OCI-LY1 (cell line): Measurements from ENCODE around the gene CEP95.

Experiments
- H2AFZ ChIP-seq: fragments of 200-600 bp; sonication (generic), shearing (Covaris generic); 2 replicates; pipeline ENCODE4 v1.6.0; 2014; ENCODE audit warnings: antibody characterized with exemption, mild to moderate bottlenecking, low read length
- H3F3A ChIP-seq: fragments of 200-600 bp; sonication (generic), shearing (Covaris generic); 2 replicates; pipeline ENCODE4 v1.6.0; 2014; ENCODE audit warnings: mild to moderate bottlenecking, antibody characterized with exemption, low read length, moderate library complexity; ENCODE audit not compliant: insufficient read depth
- H3K27ac ChIP-seq: fragments of 200-600 bp; sonication (generic); 2 replicates; pipeline ENCODE4 v1.5.1; 2014; ENCODE audit warnings: low read length, mixed run types, mild to moderate bottlenecking, low read depth; ENCODE audit not compliant: poor library complexity, severe bottlenecking
- H3K27me3 ChIP-seq: fragments of 200-600 bp; sonication (generic); 2 replicates; pipeline ENCODE4 v1.6.0; 2014; ENCODE audit warnings: antibody characterized with exemption, mild to moderate bottlenecking, low read length, moderate library complexity; ENCODE audit not compliant: insufficient read depth
- H3K36me3 ChIP-seq: fragments of 200-600 bp; sonication (generic); 2 replicates; pipeline ENCODE4 v1.6.1; 2014; ENCODE audit warnings: mild to moderate bottlenecking, antibody characterized with exemption, low read length, moderate library complexity, mixed read lengths; ENCODE audit not compliant: insufficient read depth
- H3K4me1 ChIP-seq: fragments of 200-600 bp; sonication (generic); 2 replicates; pipeline ENCODE4 v1.5.1; 2014; ENCODE audit warnings: mild to moderate bottlenecking, low read length, moderate library complexity; ENCODE audit not compliant: insufficient read depth, severe bottlenecking
- H3K4me2 ChIP-seq: fragments of 200-600 bp; sonication (generic), shearing (Covaris generic); 2 replicates; pipeline ENCODE4 v1.6.1; 2014; ENCODE audit warnings: low read length
- H3K4me3 ChIP-seq: fragments of 200-600 bp; sonication (generic); 2 replicates; pipeline ENCODE4 v1.5.1; 2014; ENCODE audit warnings: low read length, low read depth, mild to moderate bottlenecking, mixed read lengths; ENCODE audit not compliant: poor library complexity, severe bottlenecking
- H3K79me2 ChIP-seq: fragments of 200-600 bp; shearing (Covaris generic); 2 replicates; pipeline ENCODE4 v1.6.1; 2016; ENCODE audit warnings: mixed run types, low read length, mixed read lengths; ENCODE audit not compliant: insufficient read depth
- H3K9ac ChIP-seq: fragments of 200-600 bp; sonication (generic), shearing (Covaris generic); 2 replicates; pipeline ENCODE4 v1.6.1; 2014; ENCODE audit warnings: mild to moderate bottlenecking, low read length, mixed read lengths
- H3K9me2 ChIP-seq: fragments of 200-600 bp; sonication (generic), shearing (Covaris generic); 2 replicates; pipeline ENCODE4 v1.6.1; 2014; ENCODE audit warnings: low read depth, mild to moderate bottlenecking, low read length, mixed read lengths
- H3K9me3 ChIP-seq: fragments of 200-600 bp; shearing (Covaris generic); 2 replicates; pipeline ENCODE4 v1.6.1; 2014; ENCODE audit warnings: low read length, mixed read lengths
- H4K20me1 ChIP-seq: fragments of 200-600 bp; sonication (generic), shearing (Covaris generic); 2 replicates; pipeline ENCODE4 v1.6.0; 2016; ENCODE audit warnings: mild to moderate bottlenecking, low read length; ENCODE audit not compliant: insufficient read depth
- CTCF ChIP-seq: fragments of 200-600 bp; sonication (generic), shearing (Covaris generic); IDR thresholded peaks from 2 replicates; pipeline ENCODE4 v1.5.1; 2017; ENCODE audit warnings: mild to moderate bottlenecking, antibody characterized with exemption, low read length, moderate library complexity, mixed read lengths
- EZH2 ChIP-seq: fragments of 200-600 bp; sonication (generic), shearing (Covaris generic); IDR thresholded peaks from 2 replicates; pipeline ENCODE4 v1.8.0; 2017; ENCODE audit warnings: borderline replicate concordance, mixed run types, mild to moderate bottlenecking, antibody characterized with exemption, low read length, moderate library complexity, mixed read lengths

Gene CEP95

GRCh38 chr17:64565563-64565962, 58.8 kb downstream of the CEP95 start:
- H3K27me3 ChIP-seq = no peaks in the 10 kb centered on the region
- H3K9me3 ChIP-seq = no peaks in the 10 kb centered on the region
- H3F3A ChIP-seq = no peaks in the 10 kb centered on the region
- no peak overlapping the region for H3K9ac ChIP-seq
- no peak overlapping the region for H3K27ac ChIP-seq
- no peak for TF ChIP-seq EZH2
- TF ChIP-seq CTCF = no peak
- H3K4me2 ChIP-seq = no peak overlapping the region
- H3K79me2 ChIP-seq = no peaks in the 10 kb centered on the region
- peaks cover 18% of the 10 kb centered on the region for H3K36me3 ChIP-seq
- H2AFZ ChIP-seq = no peak overlapping the region
- no peaks in the 10 kb centered on the region for H4K20me1 ChIP-seq
- no peak overlapping the region for H3K4me3 ChIP-seq
- H3K9me2 ChIP-seq = no peaks in the 10 kb centered on the region
- no peaks in the 10 kb centered on the region for H3K4me1 ChIP-seq

- no peaks in the 10 kb centered on the region for H3K4me1 ChIP-seq
- H2AFZ ChIP-seq = no peak overlapping the region
- no peaks in the 10 kb centered on the region for H3K27me3 ChIP-seq
- H3K36me3 ChIP-seq = peaks cover 15% of the 10 kb centered on the region
- no peak overlapping the region for H3K9ac ChIP-seq
- no peak overlapping the region for H3K4me3 ChIP-seq
- H3K79me2 ChIP-seq = no peaks in the 10 kb centered on the region
- no peaks in the 10 kb centered on the region for H3K9me2 ChIP-seq
- no peak overlapping the region for H3K4me2 ChIP-seq
- H3K9me3 ChIP-seq = no peaks in the 10 kb centered on the region
- H4K20me1 ChIP-seq = no peaks in the 10 kb centered on the region
- no peaks in the 10 kb centered on the region for H3F3A ChIP-seq
- TF ChIP-seq EZH2 (no peak), CTCF (no peak)
- H3K27ac ChIP-seq = no peak overlapping the region
Measured at GRCh38 chr17:64571746-64572145, 65.0 kb downstream of the CEP95 start.

DNA sequence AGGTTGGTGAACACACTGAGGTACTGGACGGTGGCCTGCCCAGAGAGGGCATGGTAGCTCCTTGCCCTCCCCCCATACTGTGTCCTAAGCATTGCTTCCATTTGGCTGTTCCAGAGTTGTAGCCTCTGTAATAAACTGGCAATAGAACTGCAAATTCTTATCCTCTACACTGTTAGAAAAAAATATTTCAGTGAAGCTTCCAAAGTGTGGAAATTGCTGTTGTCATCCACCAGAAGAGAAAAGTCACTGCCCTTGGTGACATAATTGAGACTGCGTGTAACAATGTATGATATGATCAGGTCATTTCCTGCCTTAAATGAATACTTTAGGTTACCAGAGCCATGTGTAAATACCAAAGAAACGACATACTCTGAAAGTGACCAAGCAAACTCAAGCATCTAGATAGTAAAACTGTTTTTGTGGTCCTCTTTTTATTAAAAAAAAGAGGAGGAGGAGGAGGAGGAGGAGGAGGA, 65.9 kb downstream of the CEP95 start:
- no peak overlapping the region for H3K4me2 ChIP-seq
- no peaks in the 10 kb centered on the region for H3F3A ChIP-seq
- no peaks in the 10 kb centered on the region for H3K9me2 ChIP-seq
- H4K20me1 ChIP-seq = no peaks in the 10 kb centered on the region
- H3K27ac ChIP-seq = no peak overlapping the region
- TF ChIP-seq EZH2 (no peak), CTCF (no peak)
- H3K4me3 ChIP-seq = no peak overlapping the region
- H3K9ac ChIP-seq = no peak overlapping the region
- no peaks in the 10 kb centered on the region for H3K79me2 ChIP-seq
- no peaks in the 10 kb centered on the region for H3K9me3 ChIP-seq
- H2AFZ ChIP-seq = no peak overlapping the region
- peaks cover 17% of the 10 kb centered on the region for H3K36me3 ChIP-seq
- H3K27me3 ChIP-seq = no peaks in the 10 kb centered on the region
- no peaks in the 10 kb centered on the region for H3K4me1 ChIP-seq
